Fibroblast of lung (primary cell): ENCODE data around the gene HMGCS1. TPM values are rescaled to one million over a fixed set of nuclear protein-coding genes. Genes with fewer than 3 reads are reported as not detected.
A peak's percentile ranks its signal among the peaks of the same experiment; 100 is the strongest.

Source experiments
- DNase-seq, 2 donors: peaks; one replicate each; pipeline versions ENCODE4 v3.0.0 to v3.0.0-alpha.2; 2010; ENCODE audit warnings: low read depth in 2 of 2
- H2AFZ ChIP-seq: 2 replicates; pipeline ENCODE4 v1.5.1; 2012; ENCODE audit warnings: low read length, control low read depth, inconsistent platforms
- H3K27ac ChIP-seq: 2 replicates; pipeline ENCODE4 v1.5.1; 2011; ENCODE audit warnings: low read length, control low read depth; ENCODE audit not compliant: insufficient read depth
- H3K27me3 ChIP-seq: 2 replicates; pipeline ENCODE4 v1.5.1; 2011; ENCODE audit warnings: mild to moderate bottlenecking, low read length; ENCODE audit not compliant: control insufficient read depth, insufficient read depth
- H3K36me3 ChIP-seq: 2 replicates; pipeline ENCODE4 v1.5.1; 2011; ENCODE audit warnings: low read length; ENCODE audit not compliant: control insufficient read depth, insufficient read depth
- H3K4me1 ChIP-seq: 2 replicates; pipeline ENCODE4 v1.5.1; 2011; ENCODE audit warnings: low read length; ENCODE audit not compliant: control insufficient read depth, insufficient read depth; ENCODE audit errors: extremely low read depth
- H3K4me2 ChIP-seq: 2 replicates; pipeline ENCODE4 v1.5.1; 2011; ENCODE audit warnings: low read length, control low read depth; ENCODE audit not compliant: insufficient read depth; ENCODE audit errors: extremely low read depth
- H3K4me3 ChIP-seq, 4 experiments: fragments of 200-600 bp in 1 of 4; sonication (generic) in 1 of 4; replicated peaks in 1 of 4; 2 replicates each; pipeline ENCODE4 v1.5.1; 2011 to 2016; ENCODE audit warnings: low read length in 4 of 4, low read depth in 3 of 4, mild to moderate bottlenecking in 3 of 4, control low read depth in 2 of 4, inconsistent platforms in 1 of 4, mixed read lengths in 1 of 4; ENCODE audit not compliant: insufficient read depth in 1 of 4; ENCODE audit errors: control extremely low read depth in 1 of 4
- H3K79me2 ChIP-seq: 2 replicates; pipeline ENCODE4 v1.5.1; 2012; ENCODE audit warnings: mild to moderate bottlenecking, low read length, inconsistent platforms; ENCODE audit not compliant: control insufficient read depth, insufficient read depth
- H3K9ac ChIP-seq: 2 replicates; pipeline ENCODE4 v1.5.1; 2011; ENCODE audit warnings: mild to moderate bottlenecking, low read length, control low read depth; ENCODE audit not compliant: insufficient read depth
- H3K9me3 ChIP-seq: 2 replicates; pipeline ENCODE4 v1.5.1; 2012; ENCODE audit warnings: low read depth, low read length; ENCODE audit not compliant: control insufficient read depth, insufficient read depth
- H4K20me1 ChIP-seq: 2 replicates; pipeline ENCODE4 v1.5.1; 2011; ENCODE audit warnings: low read length; ENCODE audit not compliant: control insufficient read depth, insufficient read depth; ENCODE audit errors: extremely low read depth
- EZH2 ChIP-seq: IDR thresholded peaks from 2 replicates; pipeline ENCODE4 v1.5.1; 2012; ENCODE audit warnings: low read length, control low read depth, mild to moderate bottlenecking; ENCODE audit errors: missing control alignments
- polyA plus RNA-seq, 2 donors: library from polyadenylated mRNA; depleted of rRNA in 1 of 2; stranded (reverse) in 1 of 2; unstranded in 1 of 2; fragments of >200 nt; gene quantifications; 2 replicates each; pipeline ENCODE4 v1.2.1, GENCODE V29; 2011 to 2012; ENCODE audit warnings: missing spikeins in 1 of 2
- total RNA-seq: library from RNA; depleted of rRNA; stranded (reverse); fragments of >200 nt; gene quantifications from 2 replicates; pipeline ENCODE4 v1.2.1, GENCODE V29; 2014
- TF ChIP-seq, protein P1 (sequence below), 2 donors: IDR thresholded peaks in 1 of 2; conservative IDR thresholded peaks in 1 of 2; 1 replicate in 1 of 2; 2 replicates in 1 of 2; pipeline ENCODE4 v1.5.1; 2011 to 2012; ENCODE audit warnings: low read length in 2 of 2, control low read depth in 1 of 2, inconsistent platforms in 1 of 2, low read depth in 1 of 2, mild to moderate bottlenecking in 1 of 2

HMGCS1 gene
- total and polyA plus RNA-seq, 2 donors (not counting 1 experiment from before 2014, with no cell fraction given) = 203 to 253 TPM

DNA sequence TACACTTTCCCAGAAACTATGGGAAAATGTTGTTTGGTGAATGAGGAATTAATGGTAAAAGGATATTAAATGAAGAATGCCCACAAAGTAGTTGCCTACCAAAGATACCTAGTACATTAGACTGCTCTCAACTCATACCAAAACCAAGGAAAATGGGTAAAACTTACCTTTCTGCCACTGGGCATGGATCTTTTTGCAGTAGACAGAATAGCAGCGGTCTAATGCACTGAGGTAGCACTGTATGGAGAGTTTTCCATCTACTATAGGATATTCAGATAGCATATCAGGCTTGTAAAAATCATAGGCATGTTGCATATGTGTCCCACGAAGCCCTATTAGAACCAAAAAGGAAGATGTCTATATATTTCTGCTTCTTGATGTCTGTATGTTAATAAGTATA, 16.4 kb downstream of the HMGCS1 start:
- no peak overlapping the region for H3K4me3 ChIP-seq
- DNase-seq = no peak
- no peak overlapping the region for H2AFZ ChIP-seq
- H3K9ac ChIP-seq = no peak overlapping the region
- H3K36me3 ChIP-seq = peaks cover 15% of the 10 kb centered on the region
- H3K9me3 ChIP-seq = no peaks in the 10 kb centered on the region
- no peaks in the 10 kb centered on the region for H3K27me3 ChIP-seq
- H3K4me2 ChIP-seq = no peak overlapping the region
- peaks cover 2% of the 10 kb centered on the region for H4K20me1 ChIP-seq
- peaks cover 27% of the 10 kb centered on the region for H3K79me2 ChIP-seq
- H3K4me1 ChIP-seq = peaks cover 1% of the 10 kb centered on the region
- H3K27ac ChIP-seq = no peak overlapping the region
- no peak for TF ChIP-seq EZH2

DNA sequence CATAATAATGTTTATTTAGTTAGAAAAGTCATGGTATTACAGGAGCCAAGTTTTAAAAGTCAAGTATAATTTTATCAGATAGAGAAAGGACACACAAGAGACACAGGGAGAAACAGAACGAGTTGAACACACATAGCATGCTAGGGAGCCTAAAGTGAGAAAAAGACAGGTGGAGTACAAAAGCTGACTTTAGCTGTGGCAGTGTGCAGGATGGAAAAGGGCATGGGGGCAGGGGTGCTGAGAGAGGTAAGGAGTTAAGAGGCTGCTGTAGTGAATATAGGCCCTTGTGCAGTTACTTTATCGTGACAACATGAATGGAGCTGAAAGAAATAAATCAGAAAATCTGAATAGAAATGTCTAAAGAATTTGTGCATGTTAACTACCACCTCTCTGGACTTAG, 18.0 kb downstream of the HMGCS1 start:
- Histone ChIP-seq H3K9me3 (no peaks in the 10 kb centered on the region), H2AFZ (no peak overlapping the region), H3K9ac (no peak overlapping the region), H3K27me3 (no peaks in the 10 kb centered on the region), H3K27ac (no peak overlapping the region), H3K36me3 (peaks cover 15% of the 10 kb centered on the region), H3K4me2 (no peak overlapping the region), H3K4me1 (no peaks in the 10 kb centered on the region), H3K4me3 (no peak overlapping the region), H4K20me1 (peaks cover 2% of the 10 kb centered on the region), H3K79me2 (peaks cover 11% of the 10 kb centered on the region)
- DNase-seq = no peak
- TF ChIP-seq EZH2 = no peak

DNA sequence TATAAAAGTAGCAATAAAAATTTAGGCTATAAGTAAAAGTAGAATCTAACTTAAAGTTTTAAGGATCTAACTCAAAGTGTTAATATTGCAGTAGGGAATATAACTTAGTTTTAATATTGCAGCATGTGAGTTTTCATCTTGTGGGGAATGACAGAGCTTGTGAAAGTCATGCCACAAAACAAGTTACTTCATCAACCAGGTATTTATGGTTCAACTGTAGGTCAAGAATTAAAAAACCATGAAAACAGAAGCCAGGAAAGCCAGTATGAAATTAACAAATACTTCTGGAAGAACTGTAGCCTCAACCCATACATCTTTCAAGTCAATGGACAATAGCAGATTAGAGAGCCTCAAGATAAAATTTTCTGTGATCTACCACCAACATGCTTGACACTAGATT, 19.0 kb downstream of the HMGCS1 start:
- no peaks in the 10 kb centered on the region for H3K4me1 ChIP-seq
- H3K9ac ChIP-seq = no peak overlapping the region
- DNase-seq = peak; percentile 67 to 79
- TF ChIP-seq EZH2 = no peak
- TF ChIP-seq, protein P1, sequence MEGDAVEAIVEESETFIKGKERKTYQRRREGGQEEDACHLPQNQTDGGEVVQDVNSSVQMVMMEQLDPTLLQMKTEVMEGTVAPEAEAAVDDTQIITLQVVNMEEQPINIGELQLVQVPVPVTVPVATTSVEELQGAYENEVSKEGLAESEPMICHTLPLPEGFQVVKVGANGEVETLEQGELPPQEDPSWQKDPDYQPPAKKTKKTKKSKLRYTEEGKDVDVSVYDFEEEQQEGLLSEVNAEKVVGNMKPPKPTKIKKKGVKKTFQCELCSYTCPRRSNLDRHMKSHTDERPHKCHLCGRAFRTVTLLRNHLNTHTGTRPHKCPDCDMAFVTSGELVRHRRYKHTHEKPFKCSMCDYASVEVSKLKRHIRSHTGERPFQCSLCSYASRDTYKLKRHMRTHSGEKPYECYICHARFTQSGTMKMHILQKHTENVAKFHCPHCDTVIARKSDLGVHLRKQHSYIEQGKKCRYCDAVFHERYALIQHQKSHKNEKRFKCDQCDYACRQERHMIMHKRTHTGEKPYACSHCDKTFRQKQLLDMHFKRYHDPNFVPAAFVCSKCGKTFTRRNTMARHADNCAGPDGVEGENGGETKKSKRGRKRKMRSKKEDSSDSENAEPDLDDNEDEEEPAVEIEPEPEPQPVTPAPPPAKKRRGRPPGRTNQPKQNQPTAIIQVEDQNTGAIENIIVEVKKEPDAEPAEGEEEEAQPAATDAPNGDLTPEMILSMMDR (conservative IDR thresholded peaks at IDR 0.05 in 1 of 2, IDR thresholded peaks at IDR 0.05 in 1 of 2; ENCODE audit: low read depth in 1 of 2, low read length in 2 of 2) = no peak
- H3K36me3 ChIP-seq = peaks cover 15% of the 10 kb centered on the region
- H3K9me3 ChIP-seq = no peaks in the 10 kb centered on the region
- no peak overlapping the region for H3K4me2 ChIP-seq
- no peak overlapping the region for H2AFZ ChIP-seq
- H3K4me3 ChIP-seq = no peak overlapping the region
- no peak overlapping the region for H3K27ac ChIP-seq
- peaks cover 4% of the 10 kb centered on the region for H3K79me2 ChIP-seq
- no peaks in the 10 kb centered on the region for H4K20me1 ChIP-seq
- H3K27me3 ChIP-seq = no peaks in the 10 kb centered on the region

DNA sequence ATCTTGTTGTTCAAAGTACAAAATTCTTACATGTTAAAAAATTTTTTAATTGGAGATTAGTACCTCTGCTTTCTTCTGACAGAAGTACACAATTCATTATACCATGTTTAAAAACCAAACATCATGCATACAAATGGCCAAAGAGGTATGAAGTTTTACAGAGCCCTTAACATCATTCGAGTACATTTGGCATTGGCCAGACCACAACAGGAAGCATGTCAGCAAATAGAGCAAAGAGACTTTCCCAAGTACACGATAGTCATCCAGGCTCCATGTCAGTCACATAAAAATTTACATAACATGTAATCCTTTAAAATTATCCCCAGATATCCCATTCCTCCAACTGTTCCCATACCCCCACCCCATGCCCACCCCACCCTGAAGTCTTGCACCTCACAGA, 22.5 kb downstream of the HMGCS1 start:
- H4K20me1 ChIP-seq = no peaks in the 10 kb centered on the region
- peaks cover 18% of the 10 kb centered on the region for H3K36me3 ChIP-seq

More for the DNA sequence above, 22.5 kb downstream of the HMGCS1 start:
- peak in 1 of 2 donors; percentile 25 for DNase-seq
- Histone ChIP-seq H3K9ac (no peak overlapping the region), H3K4me3 (no peak overlapping the region), H3K9me3 (no peaks in the 10 kb centered on the region), H3K79me2 (no peaks in the 10 kb centered on the region), H3K27me3 (no peaks in the 10 kb centered on the region), H3K4me2 (no peak overlapping the region), H3K4me1 (no peaks in the 10 kb centered on the region), H3K27ac (no peak overlapping the region), H2AFZ (no peak overlapping the region)
- TF ChIP-seq, protein P1 (conservative IDR thresholded peaks at IDR 0.05 in 1 of 2, IDR thresholded peaks at IDR 0.05 in 1 of 2; ENCODE audit: low read depth in 1 of 2, low read length in 2 of 2) = no peak
- TF ChIP-seq EZH2 = no peak
